Common myeloid progenitor, CD34-positive (primary cell): Measurements from ENCODE around the gene MIF.

ENCODE experiments used
- CTCF ChIA-PET: fragments of 350-600 bp; sonication (Branson Sonifier 250); formaldehyde crosslinking; loops from one replicate; lab custom pipeline; 2021; ENCODE audit warnings: antibody characterized with exemption; lab: Charles Lee
- POLR2A ChIA-PET: fragments of 350-600 bp; sonication (Branson Sonifier 250); formaldehyde crosslinking; loops from one replicate; lab custom pipeline; 2021; ENCODE audit warnings: antibody characterized with exemption; lab: Charles Lee
- DNase-seq, 3 donors: peaks; one replicate each; pipeline versions ENCODE4 v3.0.0 to v3.0.0-alpha.2; 2013
- H3K27ac ChIP-seq, 2 experiments: 1 replicate in 1 of 2; 2 replicates in 1 of 2; pipeline ENCODE4 v1.7.0; 2013; ENCODE audit warnings: inconsistent platforms in 2 of 2, low read length in 2 of 2, mild to moderate bottlenecking in 2 of 2, low read depth in 1 of 2, moderate library complexity in 1 of 2; ENCODE audit not compliant: severe bottlenecking in 2 of 2, insufficient read depth in 1 of 2, poor library complexity in 1 of 2
- H3K27me3 ChIP-seq, 5 experiments: replicated peaks in 2 of 5; 1 replicate in 3 of 5; 2 replicates in 2 of 5; pipeline versions ENCODE4 v1.6.1 to v1.7.0; 2013; ENCODE audit warnings: low read length in 4 of 5, mild to moderate bottlenecking in 2 of 5, moderate library complexity in 2 of 5, inconsistent platforms in 1 of 5; ENCODE audit not compliant: insufficient read depth in 5 of 5, control insufficient read depth in 4 of 5
- H3K36me3 ChIP-seq, 4 experiments: 1 replicate in 2 of 4; 2 replicates in 2 of 4; pipeline versions ENCODE4 v1.6.1 to v1.7.0; 2013; ENCODE audit warnings: low read length in 3 of 4, control low read depth in 1 of 4, mild to moderate bottlenecking in 1 of 4; ENCODE audit not compliant: control insufficient read depth in 4 of 4, insufficient read depth in 4 of 4
- H3K4me1 ChIP-seq, 4 experiments: 1 replicate in 3 of 4; 2 replicates in 1 of 4; pipeline versions ENCODE4 v1.6.1 to v1.7.1; 2013; ENCODE audit warnings: low read length in 3 of 4, mild to moderate bottlenecking in 3 of 4, control low read depth in 1 of 4, inconsistent platforms in 1 of 4, moderate library complexity in 1 of 4; ENCODE audit not compliant: control insufficient read depth in 4 of 4, insufficient read depth in 4 of 4; ENCODE audit errors: control extremely low read depth in 1 of 4
- H3K4me3 ChIP-seq, 7 experiments: 1 replicate in 4 of 7; 2 replicates in 3 of 7; pipeline versions ENCODE4 v1.5.1 to v1.7.0; 2013; ENCODE audit warnings: mild to moderate bottlenecking in 7 of 7, low read length in 6 of 7, moderate library complexity in 6 of 7, inconsistent platforms in 2 of 7, low read depth in 2 of 7, control low read depth in 1 of 7; ENCODE audit not compliant: insufficient read depth in 4 of 7, control insufficient read depth in 1 of 7; ENCODE audit errors: extremely low read depth in 1 of 7
- H3K9me3 ChIP-seq, 5 experiments: 1 replicate in 4 of 5; 2 replicates in 1 of 5; pipeline versions ENCODE4 v1.6.1 to v1.7.1; 2013; ENCODE audit warnings: low read length in 4 of 5, mild to moderate bottlenecking in 2 of 5, inconsistent platforms in 1 of 5, low read depth in 1 of 5, moderate library complexity in 1 of 5; ENCODE audit not compliant: control insufficient read depth in 4 of 5, insufficient read depth in 2 of 5; ENCODE audit errors: control extremely low read depth in 1 of 5
- WGBS: methylation state at CpG from one replicate; pipeline ENCODE4 v1.1.5; 2013; ENCODE audit not compliant: insufficient coverage; 5-methylcytosine and 5-hydroxymethylcytosine counted together

Gene MIF

DNA sequence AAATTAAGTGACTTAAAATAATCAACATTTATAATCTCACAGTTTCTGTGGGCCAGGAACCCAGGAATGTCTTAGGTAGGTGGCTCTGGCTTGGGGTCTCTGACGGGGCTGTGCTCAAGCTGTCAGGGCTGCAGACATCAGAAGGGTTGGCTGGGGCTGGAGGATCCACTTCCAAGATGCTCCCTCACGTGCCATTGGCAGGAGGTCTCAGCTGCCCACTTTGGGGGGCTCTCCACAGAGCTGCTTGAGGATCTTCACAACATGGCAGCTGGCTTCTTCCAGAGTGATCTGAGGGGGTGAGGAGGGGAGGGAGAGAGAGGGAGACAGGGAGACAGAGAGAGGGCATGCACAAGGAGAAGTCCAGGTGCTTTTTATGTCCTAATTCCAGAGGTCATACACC, 18.4 kb upstream of the MIF start:
- ChIA-PET POLR2A (no interaction called here), CTCF (no interaction called here)
- Histone ChIP-seq H3K9me3 (no peaks in the 10 kb centered on the region), H3K27me3 (no peaks in the 10 kb centered on the region), H3K4me3 (no peak overlapping the region), H3K36me3 (peaks cover 0 to 18% (median 8%) of the 10 kb centered on the region in 4 experiments), H3K27ac (no peak overlapping the region), H3K4me1 (no peaks in the 10 kb centered on the region)
- WGBS = 76% methylated on average over 2 of the region's 2 CpGs
- no peak for DNase-seq

GRCh38 chr22:23877566-23877965, 16.6 kb upstream of the MIF start:
- 94% methylated on average over 8 of the region's 8 CpGs for WGBS
- H3K4me3 ChIP-seq = no peak overlapping the region
- CTCF ChIA-PET = interaction anchor here (1.4 kb wide), 1 partner anchor 27 kb away, joined by 5 read pairs; no protein-coding TSS in a partner anchor
- POLR2A ChIA-PET = no interaction called here
- no peaks in the 10 kb centered on the region for H3K4me1 ChIP-seq
- no peak overlapping the region for H3K27ac ChIP-seq
- H3K9me3 ChIP-seq = no peaks in the 10 kb centered on the region
- peaks cover 0 to 18% (median 10%) of the 10 kb centered on the region in 4 experiments for H3K36me3 ChIP-seq
- H3K27me3 ChIP-seq = no peaks in the 10 kb centered on the region
- DNase-seq = no peak

DNA sequence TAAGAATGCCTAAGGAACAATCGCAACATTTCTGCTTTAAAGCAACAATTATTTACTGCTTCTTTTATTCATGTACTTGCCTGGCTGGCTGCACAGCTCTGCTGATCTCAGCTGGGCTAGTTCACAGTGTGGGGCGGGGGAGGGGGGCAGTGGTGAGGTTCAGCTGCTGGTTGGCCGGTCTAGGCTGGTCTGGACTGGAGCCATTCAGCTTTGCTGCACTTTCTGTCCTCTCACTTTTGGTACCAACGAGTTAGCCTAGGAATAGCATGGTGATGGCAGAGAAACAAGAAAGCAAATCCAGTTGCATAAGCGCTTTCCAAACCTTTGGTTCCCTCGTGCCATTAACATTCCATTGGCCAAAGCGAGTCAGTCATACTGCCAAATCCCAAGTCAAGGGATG, 16.0 kb upstream of the MIF start:
- WGBS = 100% methylated on average over 6 of the region's 7 CpGs
- DNase-seq = no peak
- H3K4me3 ChIP-seq = no peak overlapping the region
- H3K27ac ChIP-seq = no peak overlapping the region
- ChIA-PET POLR2A (no interaction called here), CTCF (interaction anchor here (1.4 kb wide), 1 partner anchor 28 kb away, joined by 5 read pairs; no protein-coding TSS in a partner anchor)
- H3K36me3 ChIP-seq = peaks cover 0 to 19% (median 10%) of the 10 kb centered on the region in 4 experiments
- H3K9me3 ChIP-seq = no peaks in the 10 kb centered on the region
- H3K27me3 ChIP-seq = no peaks in the 10 kb centered on the region
- H3K4me1 ChIP-seq = no peaks in the 10 kb centered on the region

- H3K27ac ChIP-seq = no peak overlapping the region
- ChIA-PET CTCF (interaction anchor here (1.3 to 2.1 kb wide), 2 partner anchors 11 to 20 kb away, joined by 3 to 6 read pairs; no protein-coding TSS in a partner anchor), POLR2A (no interaction called here)
- no peaks in the 10 kb centered on the region for H3K9me3 ChIP-seq
- H3K36me3 ChIP-seq = peaks cover 0 to 9% (median 6%) of the 10 kb centered on the region in 4 experiments
- no peak overlapping the region for H3K4me3 ChIP-seq
- no peaks in the 10 kb centered on the region for H3K27me3 ChIP-seq
- H3K4me1 ChIP-seq = no peaks in the 10 kb centered on the region
- WGBS = 94% methylated on average over 13 of the region's 20 CpGs
- no peak for DNase-seq
Measured at GRCh38 chr22:23882370-23882769, 11.8 kb upstream of the MIF start.

GRCh38 chr22:23883658-23884057, 10.5 kb upstream of the MIF start:
- ChIA-PET CTCF (interaction anchor here (0.8 to 2.1 kb wide), 3 partner anchors 10 to 15 kb away, joined by 3 to 6 read pairs (median 3); no protein-coding TSS in a partner anchor), POLR2A (no interaction called here)
- DNase-seq = no peak
- 100% methylated on average over 3 of the region's 9 CpGs for WGBS
- Histone ChIP-seq H3K36me3 (peaks cover 0 to 6% (median 1%) of the 10 kb centered on the region in 4 experiments), H3K4me3 (no peak overlapping the region), H3K27me3 (no peaks in the 10 kb centered on the region), H3K9me3 (no peaks in the 10 kb centered on the region), H3K27ac (no peak overlapping the region), H3K4me1 (no peaks in the 10 kb centered on the region)

DNA sequence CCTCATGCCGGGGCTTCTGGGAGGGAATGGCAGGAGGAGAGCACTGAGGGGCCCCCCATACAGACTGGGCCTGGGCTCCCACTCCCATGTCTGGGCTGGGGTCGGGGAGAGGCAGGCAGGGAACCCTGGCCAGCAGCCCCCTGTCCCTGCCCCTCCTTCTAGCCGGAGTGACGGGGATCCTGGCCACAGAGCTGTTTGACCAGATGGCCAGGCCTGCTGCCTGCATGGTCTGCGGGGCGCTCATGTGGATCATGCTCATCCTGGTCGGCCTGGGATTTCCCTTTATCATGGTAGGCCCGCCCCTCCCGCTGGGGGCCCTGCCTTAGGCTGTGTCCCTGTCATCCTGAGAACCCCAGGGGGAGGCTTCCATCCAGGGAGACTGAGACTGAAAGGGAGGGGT, 10.0 kb upstream of the MIF start:
- no peaks in the 10 kb centered on the region for H3K4me1 ChIP-seq
- H3K9me3 ChIP-seq = no peaks in the 10 kb centered on the region
- WGBS = 93% methylated on average over 9 of the region's 9 CpGs
- peaks cover 0 to 6% (median 1%) of the 10 kb centered on the region in 4 experiments for H3K36me3 ChIP-seq
- ChIA-PET POLR2A (no interaction called here), CTCF (interaction anchor here (0.8 to 2.1 kb wide), 3 partner anchors 9 to 14 kb away, joined by 3 to 6 read pairs (median 3); no protein-coding TSS in a partner anchor)
- no peaks in the 10 kb centered on the region for H3K27me3 ChIP-seq
- H3K27ac ChIP-seq = no peak overlapping the region
- DNase-seq = no peak
- no peak overlapping the region for H3K4me3 ChIP-seq

DNA sequence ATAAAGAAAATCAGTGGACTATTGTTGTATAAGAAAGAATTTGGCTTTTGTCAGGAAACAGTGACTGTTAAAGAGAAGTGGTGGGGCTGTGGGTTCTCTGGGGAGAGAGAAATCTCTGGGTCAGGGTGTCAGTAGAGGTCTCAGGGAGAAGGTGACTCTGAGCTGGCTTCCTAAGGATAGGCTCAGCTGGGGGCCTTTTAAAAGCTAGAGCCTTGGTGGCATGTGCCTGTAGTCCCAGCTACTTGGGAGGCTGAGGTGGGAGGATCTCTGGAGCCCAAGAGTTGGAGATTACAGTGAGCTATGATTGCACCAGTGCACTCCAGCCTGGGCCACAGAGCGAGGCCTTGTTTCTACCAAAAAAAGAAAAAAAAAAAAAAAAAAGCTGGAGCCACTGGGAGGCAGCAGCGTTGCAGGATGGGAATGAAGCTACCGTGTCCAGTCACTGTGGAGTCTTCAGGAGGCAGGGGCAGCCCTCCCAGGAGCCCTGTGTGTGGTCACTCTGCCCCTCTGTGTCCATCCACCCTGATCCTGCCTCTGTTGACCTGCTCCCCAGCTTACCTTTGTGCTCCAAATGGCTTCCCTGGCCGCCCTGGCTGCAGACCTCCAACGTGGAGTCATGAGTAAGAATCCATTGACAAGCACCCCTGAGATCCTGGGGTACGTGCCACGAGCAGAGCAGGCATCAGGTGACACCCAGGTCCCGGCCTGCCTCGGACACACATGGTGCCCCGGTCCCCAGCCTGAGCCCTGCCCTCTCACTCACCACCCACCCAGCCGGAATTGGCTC, 5.4 kb upstream of the MIF start:
- no peak for DNase-seq
- Histone ChIP-seq H3K4me3 (no peak overlapping the region), H3K9me3 (no peaks in the 10 kb centered on the region), H3K4me1 (peaks cover 4 to 10% (median 7%) of the 10 kb centered on the region in 4 experiments), H3K27me3 (no peaks in the 10 kb centered on the region), H3K36me3 (no peaks in the 10 kb centered on the region), H3K27ac (no peak overlapping the region)
- WGBS = 94% methylated on average over 10 of the region's 11 CpGs
- POLR2A ChIA-PET = interaction anchor here (0.6 kb wide), 1 partner anchor 19 kb away, joined by 3 read pairs; no protein-coding TSS in a partner anchor
- CTCF ChIA-PET = no interaction called here
